NCI-H1930 (cell line): ENCODE results near the gene PCNT.
"Not testable (repeated sequence)": the region's sequence is repeated elsewhere in the genome, so short reads cannot be mapped to it uniquely, and the experiment has no call there.

Experiments used
- DNase-seq, 2 experiments: peaks; one replicate each; lab custom pipeline; 2025; lab: John Stamatoyannopoulos, UW

The PCNT gene

GRCh38 chr21:46304437-46304836, 19.5 kb upstream of the PCNT start:
- DNase-seq = no peak

- DNase-seq = no peak
Observed at GRCh38 chr21:46304955-46305354, 19.0 kb upstream of the PCNT start.

GRCh38 chr21:46307625-46308024, 16.3 kb upstream of the PCNT start:
- no peak for DNase-seq

GRCh38 chr21:46308431-46308830, 15.5 kb upstream of the PCNT start:
- no peak for DNase-seq

GRCh38 chr21:46310260-46310659, 13.7 kb upstream of the PCNT start:
- DNase-seq = not testable (repeated sequence)

GRCh38 chr21:46311568-46311967, 12.4 kb upstream of the PCNT start:
- no peak for DNase-seq

- no peak for DNase-seq
Observed at GRCh38 chr21:46312949-46313348, 11.0 kb upstream of the PCNT start.

GRCh38 chr21:46314441-46315020, 9.4 kb upstream of the PCNT start:
- no peak for DNase-seq

- no peak for DNase-seq
Observed at GRCh38 chr21:46316708-46317324, 7.1 kb upstream of the PCNT start.

GRCh38 chr21:46317710-46318463, 6.1 kb upstream of the PCNT start:
- DNase-seq = no peak

- DNase-seq = no peak
Observed at GRCh38 chr21:46318464-46318845, 5.5 kb upstream of the PCNT start.

- DNase-seq = no peak
Observed at GRCh38 chr21:46319186-46319585, 4.8 kb upstream of the PCNT start.

- no peak for DNase-seq
Observed at GRCh38 chr21:46320331-46320801, 3.6 kb upstream of the PCNT start.

GRCh38 chr21:46322351-46323226, 1.4 kb upstream of the PCNT start:
- no peak for DNase-seq

- DNase-seq = no peak
Observed at GRCh38 chr21:46323227-46323709, 688 bp upstream of the PCNT start.

- peak; percentile 61 to 83 for DNase-seq
Observed at GRCh38 chr21:46324390-46325072, 575 bp downstream of the PCNT start.

- DNase-seq = peak; percentile 46 to 58
Observed at GRCh38 chr21:46325073-46325912, 1.3 kb downstream of the PCNT start.

- DNase-seq = no peak
Observed at GRCh38 chr21:46326110-46326703, 2.3 kb downstream of the PCNT start.

- DNase-seq = no peak
Observed at GRCh38 chr21:46327711-46328110, 3.8 kb downstream of the PCNT start.

GRCh38 chr21:46328151-46328550, 4.2 kb downstream of the PCNT start:
- DNase-seq = no peak
